Neuronal stem cell (in vitro differentiated cells): ENCODE measurements around the gene SLC26A11.

Experiments
- DNase-seq: peaks from one replicate; pipeline ENCODE4 v3.0.0-alpha.2; 2013; ENCODE audit warnings: low spot score
- H2AFZ ChIP-seq: one replicate; pipeline ENCODE4 v1.6.1; 2013; ENCODE audit warnings: mild to moderate bottlenecking, low read length, inconsistent platforms
- H2AK5ac ChIP-seq: 2 replicates; pipeline ENCODE4 v1.6.1; 2013; ENCODE audit warnings: low read depth, mild to moderate bottlenecking, inconsistent platforms, low read length, moderate library complexity, mixed read lengths
- H2BK120ac ChIP-seq: 2 replicates; pipeline ENCODE4 v1.6.1; 2013; ENCODE audit warnings: low read depth, mild to moderate bottlenecking, inconsistent platforms, low read length, moderate library complexity, mixed read lengths
- H2BK12ac ChIP-seq: one replicate; pipeline ENCODE4 v1.6.1; 2013; ENCODE audit warnings: low read length, inconsistent platforms
- H2BK15ac ChIP-seq: 2 replicates; pipeline ENCODE4 v1.6.1; 2013; ENCODE audit warnings: mild to moderate bottlenecking, low read length, inconsistent platforms, mixed read lengths
- H2BK5ac ChIP-seq: one replicate; pipeline ENCODE4 v1.6.1; 2013; ENCODE audit warnings: inconsistent platforms, mild to moderate bottlenecking, low read length, moderate library complexity
- H3K14ac ChIP-seq: one replicate; pipeline ENCODE4 v1.6.1; 2013; ENCODE audit warnings: low read length, inconsistent platforms
- H3K18ac ChIP-seq: 2 replicates; pipeline ENCODE4 v1.6.1; 2013; ENCODE audit warnings: low read length, inconsistent platforms
- H3K23ac ChIP-seq: 2 replicates; pipeline ENCODE4 v1.6.1; 2013; ENCODE audit warnings: low read depth, mild to moderate bottlenecking, mixed read lengths, low read length, inconsistent platforms; ENCODE audit not compliant: poor library complexity
- H3K27ac ChIP-seq: replicated peaks from 3 replicates; pipeline ENCODE4 v1.5.1; 2013; ENCODE audit warnings: low read length, inconsistent platforms
- H3K27me3 ChIP-seq, 3 experiments: 2 replicates each; pipeline ENCODE4 v1.6.1; 2013; ENCODE audit warnings: low read length in 3 of 3, mild to moderate bottlenecking in 2 of 3, inconsistent platforms in 1 of 3, low read depth in 1 of 3, mixed read lengths in 1 of 3, moderate library complexity in 1 of 3; ENCODE audit not compliant: control insufficient read depth in 3 of 3, insufficient read depth in 3 of 3
- H3K36me3 ChIP-seq, 2 donors: replicated peaks in 1 of 2; 2 replicates each; pipeline ENCODE4 v1.6.1; 2013; ENCODE audit warnings: low read length in 2 of 2; ENCODE audit not compliant: control insufficient read depth in 2 of 2, insufficient read depth in 2 of 2
- H3K4ac ChIP-seq: 2 replicates; pipeline ENCODE4 v1.6.1; 2013; ENCODE audit warnings: inconsistent platforms, mild to moderate bottlenecking, low read length, moderate library complexity
- H3K4me1 ChIP-seq, 2 donors: 1 replicate in 1 of 2; 2 replicates in 1 of 2; pipeline ENCODE4 v1.6.1; 2013; ENCODE audit warnings: low read length in 2 of 2, low read depth in 1 of 2; ENCODE audit not compliant: control insufficient read depth in 2 of 2, insufficient read depth in 1 of 2
- H3K4me2 ChIP-seq: one replicate; pipeline ENCODE4 v1.6.1; 2013; ENCODE audit warnings: mild to moderate bottlenecking, low read length, inconsistent platforms; ENCODE audit not compliant: insufficient read depth, poor library complexity, severe bottlenecking
- H3K4me3 ChIP-seq, 2 donors: 2 replicates each; pipeline ENCODE4 v1.5.1; 2013; ENCODE audit warnings: low read length in 2 of 2, mild to moderate bottlenecking in 2 of 2, inconsistent platforms in 1 of 2, moderate library complexity in 1 of 2
- H3K79me1 ChIP-seq: one replicate; pipeline ENCODE4 v1.6.1; 2013; ENCODE audit warnings: low read depth, mild to moderate bottlenecking, inconsistent platforms, low read length, moderate library complexity
- H3K9ac ChIP-seq: one replicate; pipeline ENCODE4 v1.6.1; 2013; ENCODE audit warnings: mild to moderate bottlenecking, low read depth, low read length, inconsistent platforms; ENCODE audit not compliant: poor library complexity
- H3K9me3 ChIP-seq, 2 donors: replicated peaks in 1 of 2; 2 replicates each; pipeline versions ENCODE3 to v1.6.1; 2013; ENCODE audit warnings: low read length in 2 of 2, mild to moderate bottlenecking in 2 of 2, inconsistent platforms in 1 of 2, low read depth in 1 of 2, mixed read lengths in 1 of 2, moderate library complexity in 1 of 2; ENCODE audit not compliant: control insufficient read depth in 2 of 2, insufficient read depth in 1 of 2
- H4K8ac ChIP-seq: one replicate; pipeline ENCODE4 v1.6.1; 2013; ENCODE audit warnings: low read depth, mild to moderate bottlenecking, inconsistent platforms, low read length, moderate library complexity
- H4K91ac ChIP-seq: one replicate; pipeline ENCODE4 v1.6.1; 2013; ENCODE audit warnings: low read length, low read depth, mild to moderate bottlenecking, inconsistent platforms; ENCODE audit not compliant: poor library complexity
- WGBS, 2 donors: extraction: QIAGEN DNeasy Blood & Tissue Kit; methylation state at CpG; one replicate each; pipeline ENCODE4 v1.1.7; 2013; ENCODE audit warnings: missing lambda C conversion rate in 2 of 2, mixed read lengths in 1 of 2; ENCODE audit not compliant: insufficient read length in 2 of 2, insufficient replicate concordance in 1 of 2; ENCODE audit errors: extremely low coverage in 2 of 2; 5-methylcytosine and 5-hydroxymethylcytosine counted together

SLC26A11 gene

GRCh38 chr17:80253631-80254395 is 33.6 kb downstream of the SLC26A11 start:
- Histone ChIP-seq H3K36me3 (peaks cover 5 to 10% of the 10 kb centered on the region in 2 donors), H3K18ac (no peak overlapping the region), H3K4me1 (peaks cover 0 to 4% of the 10 kb centered on the region in 2 donors), H3K9me3 (no peaks in the 10 kb centered on the region), H3K27ac (no peak overlapping the region), H2BK5ac (no peak overlapping the region), H3K23ac (no peak overlapping the region), H3K14ac (no peak overlapping the region), H2AK5ac (no peak overlapping the region), H3K27me3 (no peaks in the 10 kb centered on the region), H4K8ac (no peak overlapping the region), H3K4me3 (no peak overlapping the region), H3K9ac (no peak overlapping the region), H2AFZ (no peak overlapping the region), H3K4me2 (no peak overlapping the region), H3K4ac (no peak overlapping the region), H3K79me1 (no peaks in the 10 kb centered on the region), H4K91ac (no peak overlapping the region), H2BK15ac (no peak overlapping the region), H2BK120ac (no peak overlapping the region), H2BK12ac (peak overlapping the region; percentile 16)
- no peak for DNase-seq
- WGBS, 2 donors, result no CpG with 5 or more reads among the region's 21 CpGs

GRCh38 chr17:80254396-80255251 is 34.4 kb downstream of the SLC26A11 start:
- H3K23ac ChIP-seq, result no peak overlapping the region
- no peak overlapping the region for H3K9ac ChIP-seq
- no peak overlapping the region for H3K14ac ChIP-seq
- no peak overlapping the region for H2BK5ac ChIP-seq
- no peak overlapping the region for H4K8ac ChIP-seq
- peaks cover under 1 to 4% of the 10 kb centered on the region in 2 donors for H3K4me1 ChIP-seq
- H2BK120ac ChIP-seq, result no peak overlapping the region
- no peak overlapping the region for H3K4me3 ChIP-seq
- H3K4ac ChIP-seq, result no peak overlapping the region
- H3K4me2 ChIP-seq, result no peak overlapping the region
- no peaks in the 10 kb centered on the region for H3K9me3 ChIP-seq
- peaks cover 3 to 10% of the 10 kb centered on the region in 2 donors for H3K36me3 ChIP-seq
- no peak overlapping the region for H2BK12ac ChIP-seq
- no peak overlapping the region for H4K91ac ChIP-seq
- H3K27ac ChIP-seq, result no peak overlapping the region
- H2AK5ac ChIP-seq, result no peak overlapping the region
- no peak overlapping the region for H2AFZ ChIP-seq
- WGBS, 2 donors, result no CpG with 5 or more reads among the region's 13 CpGs
- no peak overlapping the region for H3K18ac ChIP-seq
- H3K27me3 ChIP-seq, result no peaks in the 10 kb centered on the region
- no peak overlapping the region for H2BK15ac ChIP-seq
- no peak for DNase-seq
- no peaks in the 10 kb centered on the region for H3K79me1 ChIP-seq

- Histone ChIP-seq H3K27ac (no peak overlapping the region), H2BK120ac (no peak overlapping the region), H3K4me2 (no peak overlapping the region), H3K4me1 (peaks cover 2 to 8% of the 10 kb centered on the region in 2 donors), H2BK15ac (no peak overlapping the region), H3K27me3 (no peaks in the 10 kb centered on the region), H3K9ac (no peak overlapping the region), H2AFZ (no peak overlapping the region), H3K4ac (no peak overlapping the region), H3K4me3 (no peak overlapping the region), H3K18ac (no peak overlapping the region), H3K23ac (no peak overlapping the region), H2BK12ac (no peak overlapping the region), H3K9me3 (no peaks in the 10 kb centered on the region), H2AK5ac (no peak overlapping the region), H3K79me1 (no peaks in the 10 kb centered on the region), H4K8ac (no peak overlapping the region), H3K36me3 (peaks cover 0 to 10% of the 10 kb centered on the region in 2 donors), H4K91ac (no peak overlapping the region), H3K14ac (no peak overlapping the region), H2BK5ac (no peak overlapping the region)
- no CpG with 5 or more reads among the region's 5 CpGs for WGBS, 2 donors
- no peak for DNase-seq
Measured at GRCh38 chr17:80256034-80256350, 35.8 kb downstream of the SLC26A11 start.

- Histone ChIP-seq H3K4ac (no peak overlapping the region), H3K27ac (peak overlapping the region; percentile 4), H3K9ac (no peak overlapping the region), H3K4me3 (no peak overlapping the region), H3K4me1 (peaks cover 12 to 20% of the 10 kb centered on the region in 2 donors), H3K27me3 (no peaks in the 10 kb centered on the region), H3K18ac (no peak overlapping the region), H2BK5ac (no peak overlapping the region), H2BK15ac (no peak overlapping the region), H4K8ac (no peak overlapping the region), H4K91ac (no peak overlapping the region), H3K14ac (no peak overlapping the region), H2AK5ac (no peak overlapping the region), H3K23ac (no peak overlapping the region), H3K36me3 (peaks cover 0 to 3% of the 10 kb centered on the region in 2 donors), H2BK12ac (no peak overlapping the region), H3K79me1 (no peaks in the 10 kb centered on the region), H2AFZ (peak overlapping the region; percentile 6), H3K4me2 (no peak overlapping the region), H3K9me3 (no peaks in the 10 kb centered on the region), H2BK120ac (no peak overlapping the region)
- WGBS, 2 donors, result no CpG with 5 or more reads among the region's 14 CpGs
- no peak for DNase-seq
Measured at GRCh38 chr17:80257716-80258213, 37.5 kb downstream of the SLC26A11 start.
